Stimulated activated effector memory CD8-positive, alpha-beta T cell treated with anti-CD3 and anti-CD28 coated beads, Interleukin-12 subunit alpha, Interleukin-12 subunit beta, amount 100 ng/mL, for 72 hours (primary cell): ENCODE data around the gene RBM5.

ENCODE experiments used
- ATAC-seq: fragments of 150-1000 bp; cut with Tn5 transposase; 2 replicates; pipeline ENCODE4 v1.10.0; 2021
- DNase-seq, 2 donors: peaks; one replicate each; pipeline ENCODE4 v3.0.0; 2021 to 2022; ENCODE audit warnings: low spot score in 2 of 2
- H3K27ac Mint-ChIP-seq: one replicate; pipeline ENCODE4 v1.8.0; 2022; ENCODE audit warnings: mild to moderate bottlenecking, mixed read lengths
- H3K36me3 Mint-ChIP-seq: one replicate; pipeline ENCODE4 v1.8.0; 2022; ENCODE audit warnings: mild to moderate bottlenecking, mixed read lengths
- H3K4me1 Mint-ChIP-seq: one replicate; pipeline ENCODE4 v1.8.0; 2022; ENCODE audit warnings: mixed read lengths
- H3K4me3 Mint-ChIP-seq: one replicate; pipeline ENCODE4 v1.8.0; 2022; ENCODE audit warnings: mild to moderate bottlenecking, mixed read lengths
- H3K9me3 Mint-ChIP-seq: one replicate; pipeline ENCODE4 v1.8.0; 2022; ENCODE audit warnings: mixed read lengths

Gene RBM5

DNA sequence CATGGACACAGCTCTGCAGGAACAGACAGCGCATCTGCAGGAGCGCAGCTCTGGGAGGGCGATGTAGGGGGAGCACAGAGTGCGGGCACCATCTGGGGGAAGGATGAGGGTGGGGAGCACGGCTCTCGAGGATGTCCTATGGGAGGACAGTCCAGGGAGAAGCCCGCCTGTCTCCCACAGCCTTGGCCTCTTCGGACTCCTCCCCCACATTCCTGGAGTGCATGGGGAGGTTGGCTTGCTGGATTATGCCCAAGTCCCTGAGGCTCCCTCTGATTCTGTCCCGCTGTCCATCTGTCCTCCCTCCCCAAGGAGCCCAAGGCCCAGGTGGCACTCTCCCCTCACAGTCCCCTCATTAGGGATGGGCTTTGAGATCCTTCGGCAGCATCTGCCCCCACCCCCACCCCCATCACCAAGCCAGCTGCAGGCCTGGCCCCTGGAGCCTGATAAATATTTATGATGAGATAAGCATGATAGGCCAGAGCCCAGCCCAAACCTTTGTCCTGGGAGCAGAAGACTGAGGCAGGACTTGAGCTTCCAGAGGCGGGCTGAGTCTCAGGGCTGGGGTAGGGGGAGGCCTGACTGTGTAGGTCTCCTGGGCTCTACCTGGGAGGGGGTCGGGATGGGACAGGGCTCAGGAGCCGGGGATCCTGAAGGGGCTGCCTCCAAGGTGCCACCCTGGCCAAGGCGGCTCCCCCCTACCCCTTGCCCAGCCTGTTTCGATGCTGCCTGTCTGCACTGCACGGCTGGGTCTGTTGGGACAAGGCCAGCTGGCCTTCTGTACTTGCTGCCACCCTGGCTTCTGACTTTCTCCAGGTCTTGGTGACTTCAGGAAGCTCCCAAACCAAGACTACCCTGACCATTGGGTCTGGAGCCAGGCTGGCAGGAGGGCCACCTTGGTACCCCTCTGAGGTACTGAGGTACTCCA lies 37.8 kb downstream of the RBM5 start:
- Mint-ChIP-seq H3K9me3 (no peaks in the 10 kb centered on the region), H3K36me3 (peaks cover 33% of the 10 kb centered on the region), H3K27ac (no peak overlapping the region), H3K4me1 (peaks cover 9% of the 10 kb centered on the region), H3K4me3 (no peak overlapping the region)
- ATAC-seq (no peak), DNase-seq (no peak)

- peaks cover 27% of the 10 kb centered on the region for H3K36me3 Mint-ChIP-seq
- no peak overlapping the region for H3K4me3 Mint-ChIP-seq
- ATAC-seq: no peak
- peaks cover 5% of the 10 kb centered on the region for H3K4me1 Mint-ChIP-seq
- DNase-seq: no peak
- no peak overlapping the region for H3K27ac Mint-ChIP-seq
- no peaks in the 10 kb centered on the region for H3K9me3 Mint-ChIP-seq
Measured at GRCh38 chr3:50127251-50127691, 38.6 kb downstream of the RBM5 start.

DNA sequence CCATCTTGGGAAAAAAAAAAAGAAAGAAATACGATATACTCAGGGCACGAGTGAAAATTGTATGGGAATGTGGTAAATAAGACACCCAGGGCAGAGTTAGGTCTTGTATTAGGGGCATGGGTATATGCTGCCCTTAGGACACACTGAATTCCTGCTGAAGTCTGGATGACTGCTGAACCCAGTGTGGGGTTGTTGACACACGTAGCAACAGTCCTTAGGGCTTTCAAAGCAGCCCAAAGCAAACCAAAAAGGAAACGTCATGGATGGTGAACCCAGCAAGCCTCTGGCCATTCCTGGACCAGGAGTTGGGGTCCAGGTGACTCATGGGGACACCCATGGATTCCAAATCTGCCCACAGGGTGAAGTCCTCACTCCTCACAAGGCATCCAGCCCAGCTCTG lies 39.3 kb downstream of the RBM5 start:
- no peaks in the 10 kb centered on the region for H3K9me3 Mint-ChIP-seq
- H3K4me1 Mint-ChIP-seq: no peaks in the 10 kb centered on the region
- ATAC-seq (no peak), DNase-seq (no peak)
- peaks cover 20% of the 10 kb centered on the region for H3K36me3 Mint-ChIP-seq
- H3K4me3 Mint-ChIP-seq: no peak overlapping the region
- no peak overlapping the region for H3K27ac Mint-ChIP-seq

- no peaks in the 10 kb centered on the region for H3K36me3 Mint-ChIP-seq
- ATAC-seq (no peak), DNase-seq (no peak)
- no peaks in the 10 kb centered on the region for H3K4me1 Mint-ChIP-seq
- H3K9me3 Mint-ChIP-seq: no peaks in the 10 kb centered on the region
- no peak overlapping the region for H3K4me3 Mint-ChIP-seq
- H3K27ac Mint-ChIP-seq: no peak overlapping the region
Measured at GRCh38 chr3:50130436-50130835, 41.7 kb downstream of the RBM5 start.

DNA sequence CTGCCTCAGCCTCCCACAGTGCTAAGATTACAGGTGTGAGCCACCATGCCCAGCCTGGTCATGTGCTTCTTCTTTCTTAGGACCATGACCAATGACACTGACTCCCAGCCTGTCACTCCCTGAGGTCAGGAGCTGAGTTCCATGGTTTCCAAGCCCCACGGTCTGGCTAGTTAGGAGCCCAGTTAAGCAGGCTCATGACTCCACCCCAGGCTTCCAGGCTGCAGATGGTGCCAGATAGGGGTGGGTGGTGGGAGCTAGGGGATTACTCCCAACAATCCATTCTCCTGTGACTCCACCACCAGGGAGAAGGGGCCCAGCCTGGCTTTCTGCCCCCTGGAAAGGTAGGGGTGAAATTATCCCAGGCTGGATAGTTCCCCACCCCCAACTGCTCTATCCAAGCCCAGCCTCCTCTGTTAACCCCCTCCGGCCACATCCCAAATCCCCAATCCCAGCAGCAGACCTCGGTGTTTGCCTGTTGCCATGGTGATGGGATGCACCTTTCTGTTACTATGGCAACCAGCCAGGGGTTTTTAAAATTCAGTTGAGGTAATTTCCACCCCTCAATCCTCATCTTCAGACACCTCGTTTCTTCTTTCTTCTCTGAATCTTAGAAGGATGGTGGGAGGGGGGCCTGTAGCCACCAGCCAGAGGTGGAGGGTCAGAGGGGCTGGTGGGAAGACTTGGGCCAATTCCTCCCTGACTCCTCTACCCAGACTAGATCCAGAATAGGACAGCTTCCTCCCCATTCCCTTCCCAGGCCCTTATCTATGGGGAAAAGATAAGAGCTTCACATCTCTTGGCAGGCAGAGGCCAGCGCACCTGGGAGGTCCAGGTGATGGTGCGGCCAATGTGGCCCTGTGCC lies 43.9 kb downstream of the RBM5 start:
- no peak for DNase-seq
- Mint-ChIP-seq H3K27ac (no peak overlapping the region), H3K9me3 (no peaks in the 10 kb centered on the region), H3K4me3 (no peak overlapping the region), H3K36me3 (no peaks in the 10 kb centered on the region), H3K4me1 (no peaks in the 10 kb centered on the region)
- ATAC-seq: no peak

DNA sequence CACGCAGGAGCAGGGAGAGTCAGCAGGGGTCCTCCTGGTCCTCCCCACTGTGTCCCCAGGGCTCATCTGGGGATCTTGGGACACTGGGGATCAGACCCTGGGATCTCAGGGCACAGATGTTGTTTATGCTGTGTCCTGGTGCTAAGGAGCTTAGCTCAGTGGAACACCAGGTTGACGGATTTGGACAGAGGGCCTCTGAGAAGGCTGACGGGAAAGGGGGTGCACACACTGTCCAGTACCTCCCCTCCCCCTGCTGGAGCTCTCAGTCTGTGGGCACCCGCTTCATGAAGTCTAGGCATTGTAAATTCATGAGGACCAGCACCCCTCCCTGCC lies 44.5 kb downstream of the RBM5 start:
- H3K4me3 Mint-ChIP-seq: no peak overlapping the region
- ATAC-seq (no peak), DNase-seq (no peak)
- no peaks in the 10 kb centered on the region for H3K36me3 Mint-ChIP-seq
- H3K9me3 Mint-ChIP-seq: no peaks in the 10 kb centered on the region
- H3K4me1 Mint-ChIP-seq: peaks cover 2% of the 10 kb centered on the region
- no peak overlapping the region for H3K27ac Mint-ChIP-seq

DNA sequence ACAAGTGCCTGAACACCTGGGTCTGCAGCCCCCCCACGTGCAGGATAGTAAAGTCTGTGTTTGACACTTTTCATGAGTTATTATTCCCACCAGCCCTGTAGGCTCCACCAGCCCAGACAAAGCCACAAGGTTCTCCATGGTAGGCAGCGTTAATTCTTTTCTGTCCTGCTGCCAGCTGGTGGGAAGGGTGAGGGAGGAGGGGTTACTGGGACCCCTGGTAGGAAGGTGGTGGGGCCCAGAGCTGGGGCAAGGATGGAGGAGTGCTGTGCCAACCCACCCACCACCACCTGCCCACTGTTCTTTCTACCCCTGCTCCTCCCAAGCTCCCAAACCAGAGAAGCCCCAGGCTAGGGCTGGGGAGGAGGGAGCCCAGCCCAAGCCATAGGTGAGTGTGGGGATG lies 45.6 kb downstream of the RBM5 start:
- Mint-ChIP-seq H3K36me3 (no peaks in the 10 kb centered on the region), H3K4me1 (peaks cover 10% of the 10 kb centered on the region), H3K4me3 (no peak overlapping the region), H3K27ac (no peak overlapping the region), H3K9me3 (no peaks in the 10 kb centered on the region)
- ATAC-seq (no peak), DNase-seq (no peak)

DNA sequence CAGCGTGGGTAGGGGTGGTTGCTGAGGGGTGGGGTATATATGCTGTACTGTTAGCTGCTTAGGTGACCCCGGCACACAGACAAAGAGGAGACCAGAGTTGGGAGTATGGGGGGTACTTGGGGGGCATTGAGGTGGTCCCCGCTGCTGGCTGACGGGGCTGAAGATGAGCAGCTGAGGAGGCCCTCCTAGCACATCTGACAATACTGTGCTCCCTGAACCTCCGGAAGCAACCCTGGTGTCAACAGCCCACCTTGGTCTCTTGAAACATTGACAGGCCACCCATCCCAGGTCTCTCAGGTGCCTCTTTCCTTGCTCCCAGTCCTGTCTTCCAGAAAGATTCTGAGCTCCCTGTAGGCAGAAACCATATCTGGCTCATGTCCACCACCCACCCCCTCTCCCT lies 47.2 kb downstream of the RBM5 start:
- Mint-ChIP-seq H3K4me3 (no peak overlapping the region), H3K27ac (no peak overlapping the region), H3K9me3 (no peaks in the 10 kb centered on the region), H3K4me1 (peaks cover 10% of the 10 kb centered on the region), H3K36me3 (no peaks in the 10 kb centered on the region)
- ATAC-seq (no peak), DNase-seq (no peak)

- ATAC-seq: no peak
- Mint-ChIP-seq H3K4me1 (peaks cover 10% of the 10 kb centered on the region), H3K27ac (no peak overlapping the region), H3K36me3 (no peaks in the 10 kb centered on the region), H3K4me3 (no peak overlapping the region), H3K9me3 (no peaks in the 10 kb centered on the region)
- DNase-seq: no peak
Measured at GRCh38 chr3:50136714-50137405, 48.1 kb downstream of the RBM5 start.

- H3K4me1 Mint-ChIP-seq: peaks cover 10% of the 10 kb centered on the region
- no peak for DNase-seq
- no peaks in the 10 kb centered on the region for H3K36me3 Mint-ChIP-seq
- no peak overlapping the region for H3K4me3 Mint-ChIP-seq
- peak overlapping the region; percentile 81 for H3K27ac Mint-ChIP-seq
- ATAC-seq: no peak
- no peaks in the 10 kb centered on the region for H3K9me3 Mint-ChIP-seq
Measured at GRCh38 chr3:50137531-50137930, 48.8 kb downstream of the RBM5 start.

GRCh38 chr3:50138266-50139200 lies 49.8 kb downstream of the RBM5 start:
- Mint-ChIP-seq H3K4me3 (no peak overlapping the region), H3K9me3 (no peaks in the 10 kb centered on the region), H3K27ac (peak overlapping the region; percentile 81), H3K4me1 (peaks cover 10% of the 10 kb centered on the region), H3K36me3 (no peaks in the 10 kb centered on the region)
- DNase-seq: no peak
- no peak for ATAC-seq

DNA sequence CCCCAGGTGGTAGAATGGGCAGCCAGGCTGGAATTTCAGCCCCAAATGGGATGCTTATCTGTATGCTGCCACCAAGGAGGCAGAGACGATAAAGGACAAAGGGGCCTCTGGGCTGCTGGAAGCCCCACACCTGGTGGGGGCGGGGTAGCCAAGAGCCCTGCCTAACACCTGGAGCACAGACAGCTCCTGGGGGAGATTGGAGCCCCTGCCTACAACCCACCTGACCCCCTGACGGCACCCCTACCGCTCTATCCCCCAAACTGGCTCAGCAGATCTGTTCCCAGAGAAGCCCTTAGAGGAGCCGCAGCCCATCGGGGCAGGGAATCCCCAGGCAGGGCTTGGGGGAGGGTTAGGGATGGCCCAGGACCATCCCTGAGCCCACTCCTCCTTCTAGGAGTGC lies 50.6 kb downstream of the RBM5 start:
- H3K4me1 Mint-ChIP-seq: peaks cover 10% of the 10 kb centered on the region
- H3K9me3 Mint-ChIP-seq: no peaks in the 10 kb centered on the region
- H3K27ac Mint-ChIP-seq: peak overlapping the region; percentile 81
- H3K4me3 Mint-ChIP-seq: no peak overlapping the region
- no peak for ATAC-seq
- H3K36me3 Mint-ChIP-seq: no peaks in the 10 kb centered on the region
- DNase-seq: no peak

GRCh38 chr3:50139718-50140423 lies 51.2 kb downstream of the RBM5 start:
- H3K9me3 Mint-ChIP-seq: no peaks in the 10 kb centered on the region
- DNase-seq: no peak
- no peak for ATAC-seq
- no peaks in the 10 kb centered on the region for H3K36me3 Mint-ChIP-seq
- peaks cover 10% of the 10 kb centered on the region for H3K4me1 Mint-ChIP-seq
- H3K27ac Mint-ChIP-seq: no peak overlapping the region
- no peak overlapping the region for H3K4me3 Mint-ChIP-seq

DNA sequence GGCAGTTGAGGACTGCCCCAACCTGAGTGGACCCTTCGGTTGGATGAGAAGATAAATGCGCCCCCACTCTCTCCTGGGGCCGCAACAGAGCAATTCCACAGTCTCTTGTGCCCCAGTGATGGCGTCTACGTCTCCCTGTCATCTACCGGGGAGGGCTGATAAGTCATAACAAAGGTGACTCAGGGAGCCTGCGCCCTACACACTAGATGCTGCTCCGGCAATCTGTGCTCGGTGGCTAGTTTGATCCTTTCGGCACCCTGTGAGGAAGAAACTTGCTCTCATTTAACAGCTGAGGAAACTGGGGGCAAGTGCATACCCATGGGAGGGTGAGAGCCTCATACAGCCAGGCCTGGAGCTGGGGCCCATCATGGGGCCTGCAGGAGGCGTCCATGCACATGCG lies 52.3 kb downstream of the RBM5 start:
- DNase-seq (no peak), ATAC-seq (no peak)
- Mint-ChIP-seq H3K4me1 (peaks cover 10% of the 10 kb centered on the region), H3K27ac (peak overlapping the region; percentile 58), H3K4me3 (no peak overlapping the region), H3K36me3 (no peaks in the 10 kb centered on the region), H3K9me3 (no peaks in the 10 kb centered on the region)
